Activated T-helper 1 cell treated with Interleukin-2 at 50 U/mL for 16 hours (primary cell): Measurements from ENCODE around the gene CCDC106.

Experiments
- DNase-seq: peaks from one replicate; pipeline ENCODE4 v3.0.0-alpha.2; 2020; ENCODE audit warnings: low read depth

The CCDC106 gene

GRCh38 chr19:55669418-55670279 is 21.6 kb downstream of the CCDC106 start:
- no peak for DNase-seq

GRCh38 chr19:55670280-55671053 is 22.5 kb downstream of the CCDC106 start:
- no peak for DNase-seq

- DNase-seq: no peak
These were observed 23.0 kb downstream of the CCDC106 start for GRCh38 chr19:55671054-55671378.

- no peak for DNase-seq
These were observed 24.4 kb downstream of the CCDC106 start for GRCh38 chr19:55672418-55672817.

- no peak for DNase-seq
These were observed 25.5 kb downstream of the CCDC106 start for GRCh38 chr19:55673465-55673864.

- DNase-seq: no peak
These were observed 25.9 kb downstream of the CCDC106 start for GRCh38 chr19:55673889-55674288.

- no peak for DNase-seq
These were observed 26.4 kb downstream of the CCDC106 start for GRCh38 chr19:55674459-55674840.

- peak; percentile 98 for DNase-seq
These were observed 27.0 kb downstream of the CCDC106 start, which contains the start of gene EPN1 for GRCh38 chr19:55674841-55675660. Gene EPN1 (plus strand): TSS chr19:55675226. CDS start chr19:55678628, 3,402 bp downstream.

- DNase-seq: no peak
These were observed 27.8 kb downstream of the CCDC106 start for GRCh38 chr19:55675661-55676354.

GRCh38 chr19:55676383-55676782 is 28.4 kb downstream of the CCDC106 start:
- DNase-seq: no peak

GRCh38 chr19:55676889-55677505 is 29.0 kb downstream of the CCDC106 start:
- no peak for DNase-seq

- no peak for DNase-seq
These were observed 29.6 kb downstream of the CCDC106 start for GRCh38 chr19:55677572-55678028.

GRCh38 chr19:55678121-55678671 is 30.2 kb downstream of the CCDC106 start:
- no peak for DNase-seq

- no peak for DNase-seq
These were observed 31.6 kb downstream of the CCDC106 start for GRCh38 chr19:55679343-55680257.

GRCh38 chr19:55680339-55681130 is 32.5 kb downstream of the CCDC106 start:
- no peak for DNase-seq

GRCh38 chr19:55681131-55682092 is 33.4 kb downstream of the CCDC106 start:
- no peak for DNase-seq

GRCh38 chr19:55683449-55684261 is 35.6 kb downstream of the CCDC106 start:
- no peak for DNase-seq
